Prostate gland (tissue), 2 donors: ENCODE measurements around the gene UBE2L3.

Experiments
- CTCF ChIP-seq, 4 experiments: fragments of 200-600 bp in 2 of 4; fragments of 450-650 bp in 2 of 4; sonication (generic) in 2 of 4; IDR thresholded peaks; 1 replicate in 3 of 4; 2 replicates in 1 of 4; pipeline ENCODE4 v1.5.1; 2016 to 2019; ENCODE audit warnings: antibody characterized with exemption in 4 of 4, mild to moderate bottlenecking in 2 of 4, moderate library complexity in 2 of 4
- POLR2A ChIP-seq: fragments of 450-650 bp; IDR thresholded peaks from one replicate; pipeline ENCODE4 v1.6.1; 2016; ENCODE audit warnings: antibody characterized with exemption, mild to moderate bottlenecking

- TF ChIP-seq CTCF (IDR thresholded peaks at IDR 0.05) (no peak), POLR2A (no peak)
Measured at GRCh38 chr22:21672107-21672629, 104.7 kb downstream of the UBE2L3 start.
